Measurements from ENCODE around the gene BTN2A1. TPM values are rescaled to one million over a fixed set of nuclear protein-coding genes. Genes with fewer than 3 reads are reported as not detected.

Gene BTN2A1
- total RNA-seq, 1 experiment from 2014 or later: 15.0 TPM

DNA sequence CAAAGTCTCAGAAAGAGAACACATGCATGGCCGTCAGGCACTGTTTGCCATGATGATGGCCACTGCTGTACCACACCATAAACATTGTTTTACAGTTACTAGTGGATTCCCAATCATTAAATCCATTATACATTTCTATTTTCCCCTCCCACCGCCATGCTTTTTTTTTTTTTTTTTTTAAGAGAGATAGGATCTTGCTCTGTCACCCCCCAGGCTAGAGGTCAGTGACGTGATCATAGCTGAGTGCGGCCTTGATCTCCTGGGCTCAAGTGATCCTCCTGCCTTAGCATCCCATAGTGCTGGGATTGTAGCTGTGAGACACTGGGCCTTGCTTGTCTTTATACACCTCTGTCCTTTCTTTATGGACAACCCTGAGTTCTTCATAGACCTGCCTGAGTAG lies 21.7 kb upstream of the BTN2A1 start:
- no peak for DNase-seq
- peaks cover 6% of the 10 kb centered on the region for H3K4me1 Mint-ChIP-seq (ENCODE audit: low read depth, unreplicated experiment)
- H3K9me3 ChIP-seq: peaks cover 12% of the 10 kb centered on the region; the same call in 1 of the 2 replicates
- BruUV-seq (replicated peaks): no TSS peak
- TF ChIP-seq, protein P1, sequence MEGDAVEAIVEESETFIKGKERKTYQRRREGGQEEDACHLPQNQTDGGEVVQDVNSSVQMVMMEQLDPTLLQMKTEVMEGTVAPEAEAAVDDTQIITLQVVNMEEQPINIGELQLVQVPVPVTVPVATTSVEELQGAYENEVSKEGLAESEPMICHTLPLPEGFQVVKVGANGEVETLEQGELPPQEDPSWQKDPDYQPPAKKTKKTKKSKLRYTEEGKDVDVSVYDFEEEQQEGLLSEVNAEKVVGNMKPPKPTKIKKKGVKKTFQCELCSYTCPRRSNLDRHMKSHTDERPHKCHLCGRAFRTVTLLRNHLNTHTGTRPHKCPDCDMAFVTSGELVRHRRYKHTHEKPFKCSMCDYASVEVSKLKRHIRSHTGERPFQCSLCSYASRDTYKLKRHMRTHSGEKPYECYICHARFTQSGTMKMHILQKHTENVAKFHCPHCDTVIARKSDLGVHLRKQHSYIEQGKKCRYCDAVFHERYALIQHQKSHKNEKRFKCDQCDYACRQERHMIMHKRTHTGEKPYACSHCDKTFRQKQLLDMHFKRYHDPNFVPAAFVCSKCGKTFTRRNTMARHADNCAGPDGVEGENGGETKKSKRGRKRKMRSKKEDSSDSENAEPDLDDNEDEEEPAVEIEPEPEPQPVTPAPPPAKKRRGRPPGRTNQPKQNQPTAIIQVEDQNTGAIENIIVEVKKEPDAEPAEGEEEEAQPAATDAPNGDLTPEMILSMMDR (IDR thresholded peaks at IDR 0.05; ENCODE audit: insufficient read depth in 1 of 2, low read depth in 1 of 2, low read length in 1 of 2, severe bottlenecking in 1 of 2, unreplicated experiment in 1 of 2): no peak
- H3K4me3 ChIP-seq (ENCODE audit: low read depth, low read length): no peak overlapping the region
- no peak overlapping the region for H3K4me3 Mint-ChIP-seq (ENCODE audit: unreplicated experiment)
- no peak overlapping the region for H3K27ac Mint-ChIP-seq (ENCODE audit: unreplicated experiment)
- ChIA-PET POLR2A (no interaction called here), CTCF (no interaction called here)
- H3K4me1 ChIP-seq: no peaks in the 10 kb centered on the region
- no peaks in the 10 kb centered on the region for H3K27me3 Mint-ChIP-seq (ENCODE audit: insufficient read depth, unreplicated experiment)
- no peaks in the 10 kb centered on the region for H3K36me3 ChIP-seq (ENCODE audit: control insufficient read depth, insufficient read depth, low read length)
- peaks cover 15% of the 10 kb centered on the region for H3K36me3 Mint-ChIP-seq (ENCODE audit: insufficient read depth, unreplicated experiment)
- H3K27me3 ChIP-seq (replicated peaks; ENCODE audit: control insufficient read depth, insufficient read depth, low read length): no peaks in the 10 kb centered on the region
- peaks cover 45% of the 10 kb centered on the region for H3K9me3 Mint-ChIP-seq (ENCODE audit: unreplicated experiment)
- intact Hi-C loops (cut with micrococcal nuclease; ENCODE audit: unreplicated experiment): no loop called here

DNA sequence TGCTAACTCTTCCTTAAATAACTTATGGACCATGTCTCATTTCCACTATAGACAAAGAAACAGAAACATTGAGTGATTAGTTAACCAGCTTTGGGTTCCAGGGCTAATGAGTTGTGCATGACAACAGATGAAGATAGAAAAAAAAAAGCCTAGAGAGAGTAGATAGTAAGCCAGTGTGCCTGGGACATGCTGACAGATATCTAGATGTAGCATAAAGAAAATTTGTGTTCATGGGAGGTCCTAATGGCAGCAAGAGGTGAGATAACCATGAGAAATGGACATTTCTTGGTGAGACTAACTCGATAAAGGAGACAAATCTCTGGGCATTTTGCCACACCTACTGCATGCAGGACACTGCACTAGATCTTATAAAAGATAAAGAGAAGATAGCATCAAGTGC lies 20.2 kb upstream of the BTN2A1 start:
- no TSS peak for BruUV-seq (replicated peaks)

DNA sequence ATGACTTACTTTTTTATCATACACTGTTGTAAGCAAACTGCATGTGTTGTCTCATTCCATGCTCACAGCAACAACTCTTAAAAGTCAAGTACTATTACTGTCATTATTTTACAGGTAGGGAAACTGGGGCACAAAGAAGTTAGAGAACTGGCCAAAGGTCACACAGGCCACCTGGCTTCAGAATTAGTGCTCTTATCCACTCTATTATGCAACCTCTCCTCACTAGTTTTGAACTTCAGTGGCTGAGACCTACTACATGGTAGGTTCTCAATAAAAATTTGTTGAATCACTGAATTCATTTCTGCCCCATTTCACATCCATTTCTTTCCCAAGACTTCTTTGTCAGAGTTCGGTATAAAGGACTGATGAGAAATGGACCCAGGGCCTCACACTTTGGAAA lies 19.8 kb upstream of the BTN2A1 start:
- intact Hi-C loops (cut with micrococcal nuclease; ENCODE audit: unreplicated experiment): no loop called here
- Mint-ChIP-seq H3K4me1 (ENCODE audit: low read depth, unreplicated experiment) (peaks cover 6% of the 10 kb centered on the region), H3K4me3 (ENCODE audit: unreplicated experiment) (no peak overlapping the region), H3K27ac (ENCODE audit: unreplicated experiment) (no peak overlapping the region), H3K27me3 (ENCODE audit: insufficient read depth, unreplicated experiment) (no peaks in the 10 kb centered on the region), H3K36me3 (ENCODE audit: insufficient read depth, unreplicated experiment) (peaks cover 9% of the 10 kb centered on the region), H3K9me3 (ENCODE audit: unreplicated experiment) (peaks cover 37% of the 10 kb centered on the region)
- BruUV-seq (replicated peaks): no TSS peak
- Histone ChIP-seq H3K9me3 (peaks cover 12% of the 10 kb centered on the region; the same call in 1 of the 2 replicates), H3K27me3 (replicated peaks; ENCODE audit: control insufficient read depth, insufficient read depth, low read length) (no peaks in the 10 kb centered on the region), H3K4me1 (no peaks in the 10 kb centered on the region), H3K4me3 (ENCODE audit: low read depth, low read length) (no peak overlapping the region), H3K36me3 (ENCODE audit: control insufficient read depth, insufficient read depth, low read length) (no peaks in the 10 kb centered on the region)
- no peak for DNase-seq
- POLR2A ChIA-PET: no interaction called here
- CTCF ChIA-PET: no interaction called here
- TF ChIP-seq, protein P1 (IDR thresholded peaks at IDR 0.05; ENCODE audit: insufficient read depth in 1 of 2, low read depth in 1 of 2, low read length in 1 of 2, severe bottlenecking in 1 of 2, unreplicated experiment in 1 of 2): no peak

More for the DNA sequence above, 20.2 kb upstream of the BTN2A1 start:
- Mint-ChIP-seq H3K36me3 (ENCODE audit: insufficient read depth, unreplicated experiment) (peaks cover 9% of the 10 kb centered on the region), H3K27me3 (ENCODE audit: insufficient read depth, unreplicated experiment) (no peaks in the 10 kb centered on the region), H3K9me3 (ENCODE audit: unreplicated experiment) (peaks cover 37% of the 10 kb centered on the region), H3K27ac (ENCODE audit: unreplicated experiment) (no peak overlapping the region), H3K4me1 (ENCODE audit: low read depth, unreplicated experiment) (peaks cover 6% of the 10 kb centered on the region), H3K4me3 (ENCODE audit: unreplicated experiment) (no peak overlapping the region)
- H3K4me3 ChIP-seq (ENCODE audit: low read depth, low read length): no peak overlapping the region
- CTCF ChIA-PET: no interaction called here
- POLR2A ChIA-PET: no interaction called here
- intact Hi-C loops (cut with micrococcal nuclease; ENCODE audit: unreplicated experiment): no loop called here
- H3K36me3 ChIP-seq (ENCODE audit: control insufficient read depth, insufficient read depth, low read length): no peaks in the 10 kb centered on the region
- no peaks in the 10 kb centered on the region for H3K4me1 ChIP-seq
- no peaks in the 10 kb centered on the region for H3K27me3 ChIP-seq (replicated peaks; ENCODE audit: control insufficient read depth, insufficient read depth, low read length)
- TF ChIP-seq, protein P1 (IDR thresholded peaks at IDR 0.05; ENCODE audit: insufficient read depth in 1 of 2, low read depth in 1 of 2, low read length in 1 of 2, severe bottlenecking in 1 of 2, unreplicated experiment in 1 of 2): no peak
- DNase-seq: no peak
- H3K9me3 ChIP-seq: peaks cover 12% of the 10 kb centered on the region; the same call in 1 of the 2 replicates
